CMK (cell line): ENCODE data around the gene STK11.
A peak's percentile ranks its signal among the peaks of the same experiment; 100 is the strongest.

Source experiments
- DNase-seq: peaks from one replicate; pipeline ENCODE4 v3.0.0-alpha.2; 2010; ENCODE audit warnings: low read depth

The STK11 gene

GRCh38 chr19:1273263-1274041 lies 67.9 kb downstream of the STK11 start:
- no peak for DNase-seq

- DNase-seq, result no peak
These were observed 68.7 kb downstream of the STK11 start for GRCh38 chr19:1274081-1274851.

GRCh38 chr19:1274852-1275259 lies 69.3 kb downstream of the STK11 start:
- DNase-seq, result no peak

GRCh38 chr19:1275260-1275975 lies 69.8 kb downstream of the STK11 start, which contains the start of gene FAM174C:
TSS of gene FAM174C (plus strand) at chr19:1275530. CDS start at chr19:1275550, 20 bp downstream.
- peak; percentile 94 for DNase-seq

GRCh38 chr19:1275976-1276627 lies 70.5 kb downstream of the STK11 start:
- DNase-seq, result no peak

- DNase-seq, result no peak
These were observed 71.0 kb downstream of the STK11 start for GRCh38 chr19:1276628-1277022.

GRCh38 chr19:1277061-1277460 lies 71.5 kb downstream of the STK11 start:
- DNase-seq, result no peak
